Type B pancreatic cell (in vitro differentiated cells): ENCODE measurements around the gene FAM13A. TPM values are rescaled to one million over a fixed set of nuclear protein-coding genes. Genes with fewer than 3 reads are reported as not detected.

Source experiments
- DNase-seq: peaks from one replicate; pipeline ENCODE4 v3.0.0; 2021; ENCODE audit warnings: mixed read lengths; ENCODE audit not compliant: unreplicated experiment; ENCODE audit errors: extremely low spot score
- H3K27ac Mint-ChIP-seq: 2 replicates; pipeline ENCODE4 v1.8.0; 2021; ENCODE audit warnings: mild to moderate bottlenecking, mixed read lengths
- H3K27me3 Mint-ChIP-seq: 2 replicates; pipeline ENCODE4 v1.8.0; 2021; ENCODE audit warnings: mixed read lengths
- H3K36me3 Mint-ChIP-seq: 2 replicates; pipeline ENCODE4 v1.8.0; 2021; ENCODE audit warnings: mixed read lengths
- H3K4me1 Mint-ChIP-seq: one replicate; pipeline ENCODE4 v1.8.0; 2021; ENCODE audit warnings: mixed read lengths; ENCODE audit not compliant: unreplicated experiment
- H3K4me3 Mint-ChIP-seq: 2 replicates; pipeline ENCODE4 v1.8.0; 2021; ENCODE audit warnings: mild to moderate bottlenecking, mixed read lengths
- H3K9me3 Mint-ChIP-seq: 2 replicates; pipeline ENCODE4 v1.8.0; 2021; ENCODE audit warnings: mixed read lengths
- CTCF ChIP-seq: fragments of 200-600 bp; sonication (generic); conservative IDR thresholded peaks from 2 replicates; pipeline ENCODE4 v1.5.0; 2021; ENCODE audit warnings: antibody characterized with exemption, mild to moderate bottlenecking
- total RNA-seq: library from RNA; stranded (reverse); gene quantifications from 2 replicates; pipeline ENCODE4 v1.2.1, GENCODE V29; 2021; ENCODE audit warnings: low replicate concordance

FAM13A gene
- total RNA-seq, 1 donor from 2014 or later, result 29.5 TPM

GRCh38 chr4:88751258-88752075, 305.5 kb downstream of the FAM13A start:
- Mint-ChIP-seq H3K27me3 (no peaks in the 10 kb centered on the region), H3K9me3 (no peaks in the 10 kb centered on the region), H3K27ac (no peak overlapping the region), H3K4me1 (peaks cover 8% of the 10 kb centered on the region), H3K36me3 (peaks cover 16% of the 10 kb centered on the region), H3K4me3 (no peak overlapping the region)
- TF ChIP-seq CTCF, result no peak
- no peak for DNase-seq

GRCh38 chr4:88750369-88750768, 306.6 kb downstream of the FAM13A start:
- TF ChIP-seq CTCF, result no peak
- H3K36me3 Mint-ChIP-seq, result peaks cover 25% of the 10 kb centered on the region
- no peaks in the 10 kb centered on the region for H3K9me3 Mint-ChIP-seq
- H3K4me3 Mint-ChIP-seq, result no peak overlapping the region
- H3K27me3 Mint-ChIP-seq, result no peaks in the 10 kb centered on the region
- no peak for DNase-seq
- peaks cover 8% of the 10 kb centered on the region for H3K4me1 Mint-ChIP-seq
- H3K27ac Mint-ChIP-seq, result no peak overlapping the region

- DNase-seq, result no peak
- Mint-ChIP-seq H3K4me1 (no peaks in the 10 kb centered on the region), H3K9me3 (no peaks in the 10 kb centered on the region), H3K27ac (no peak overlapping the region), H3K4me3 (no peak overlapping the region), H3K27me3 (no peaks in the 10 kb centered on the region), H3K36me3 (peaks cover 44% of the 10 kb centered on the region)
- TF ChIP-seq CTCF, result no peak
Observed at GRCh38 chr4:88747351-88747750, 309.6 kb downstream of the FAM13A start.

GRCh38 chr4:88746206-88746605, 310.8 kb downstream of the FAM13A start:
- Mint-ChIP-seq H3K27ac (no peak overlapping the region), H3K27me3 (no peaks in the 10 kb centered on the region)

GRCh38 chr4:88745581-88746163, 311.3 kb downstream of the FAM13A start:
- Mint-ChIP-seq H3K27me3 (no peaks in the 10 kb centered on the region), H3K27ac (no peak overlapping the region), H3K36me3 (peaks cover 53% of the 10 kb centered on the region), H3K4me3 (no peak overlapping the region), H3K4me1 (no peaks in the 10 kb centered on the region), H3K9me3 (no peaks in the 10 kb centered on the region)
- DNase-seq, result no peak
- TF ChIP-seq CTCF, result no peak

More at GRCh38 chr4:88746206-88746605, 310.8 kb downstream of the FAM13A start:
- Mint-ChIP-seq H3K9me3 (no peaks in the 10 kb centered on the region), H3K36me3 (peaks cover 50% of the 10 kb centered on the region), H3K4me3 (no peak overlapping the region), H3K4me1 (no peaks in the 10 kb centered on the region)
- no peak for DNase-seq
- no peak for TF ChIP-seq CTCF
